Loucy (cell line): ENCODE data around the gene OR10A6.

Experiments used
- H2AFZ ChIP-seq: fragments of 200-600 bp; sonication (generic); 2 replicates; pipeline ENCODE4 v1.6.0; 2016; ENCODE audit warnings: antibody characterized with exemption, mild to moderate bottlenecking, low read length, moderate library complexity
- H3F3A ChIP-seq: fragments of 200-600 bp; 2 replicates; pipeline ENCODE4 v1.6.0; 2016; ENCODE audit warnings: antibody characterized with exemption, low read depth, mild to moderate bottlenecking
- H3K27me3 ChIP-seq: fragments of 200-600 bp; sonication (generic); 2 replicates; pipeline ENCODE4 v1.6.1; 2014; ENCODE audit warnings: low read length, mild to moderate bottlenecking; ENCODE audit not compliant: insufficient read depth, poor library complexity, severe bottlenecking
- H3K36me3 ChIP-seq: fragments of 200-600 bp; sonication (generic); 2 replicates; pipeline ENCODE4 v1.6.1; 2016; ENCODE audit warnings: low read length; ENCODE audit not compliant: insufficient read depth
- H3K4me1 ChIP-seq: fragments of 200-600 bp; sonication (generic); 2 replicates; pipeline ENCODE4 v1.5.1; 2014; ENCODE audit warnings: low read length, mild to moderate bottlenecking; ENCODE audit not compliant: insufficient read depth, poor library complexity, severe bottlenecking
- H3K4me2 ChIP-seq: fragments of 200-600 bp; sonication (generic); 2 replicates; pipeline ENCODE4 v1.6.0; 2014; ENCODE audit warnings: antibody characterized with exemption, low read length, low read depth, mild to moderate bottlenecking; ENCODE audit not compliant: poor library complexity, severe bottlenecking
- H3K4me3 ChIP-seq: fragments of 200-600 bp; sonication (generic); 2 replicates; pipeline ENCODE4 v1.5.1; 2014; ENCODE audit warnings: low read length, mild to moderate bottlenecking, mixed read lengths; ENCODE audit not compliant: poor library complexity, severe bottlenecking
- H3K79me2 ChIP-seq: fragments of 200-600 bp; sonication (generic); 2 replicates; pipeline ENCODE4 v1.6.1; 2014; ENCODE audit warnings: low read length; ENCODE audit not compliant: insufficient read depth
- H3K9ac ChIP-seq: fragments of 200-600 bp; sonication (generic); 2 replicates; pipeline ENCODE4 v1.6.0; 2014; ENCODE audit warnings: mild to moderate bottlenecking, low read depth, low read length, moderate library complexity; ENCODE audit not compliant: poor library complexity, severe bottlenecking
- H3K9me2 ChIP-seq: fragments of 200-600 bp; sonication (generic); replicated peaks from 2 replicates; pipeline ENCODE4 v1.6.1; 2016; ENCODE audit warnings: low read depth, low read length, mixed read lengths
- H3K9me3 ChIP-seq: fragments of 200-600 bp; sonication (generic); 2 replicates; pipeline ENCODE4 v1.6.1; 2014; ENCODE audit warnings: mild to moderate bottlenecking, antibody characterized with exemption, low read length, low read depth; ENCODE audit not compliant: insufficient read depth
- H4K20me1 ChIP-seq: fragments of 200-600 bp; sonication (generic); 2 replicates; pipeline ENCODE4 v1.6.0; 2014; ENCODE audit warnings: antibody characterized with exemption, low read length, mild to moderate bottlenecking; ENCODE audit not compliant: insufficient read depth, poor library complexity, severe bottlenecking
- CTCF ChIP-seq: fragments of 200-600 bp; sonication (generic); conservative IDR thresholded peaks from 2 replicates; pipeline ENCODE4 v1.5.1; 2014; ENCODE audit warnings: mild to moderate bottlenecking, antibody characterized with exemption, low read length
- EZH2phosphoT487 ChIP-seq: fragments of 200-600 bp; IDR thresholded peaks from 2 replicates; pipeline ENCODE4 v1.6.1; 2018; ENCODE audit warnings: antibody characterized with exemption, mild to moderate bottlenecking, moderate library complexity, borderline replicate concordance

Gene OR10A6

GRCh38 chr11:7911011-7911410 is 20.1 kb downstream of the OR10A6 start:
- Histone ChIP-seq H3K27me3 (no peaks in the 10 kb centered on the region), H3K9me2 (no peaks in the 10 kb centered on the region), H2AFZ (no peak overlapping the region), H3K9me3 (no peaks in the 10 kb centered on the region), H3K4me2 (no peak overlapping the region), H4K20me1 (no peaks in the 10 kb centered on the region), H3K79me2 (no peaks in the 10 kb centered on the region), H3K4me1 (peaks cover 5% of the 10 kb centered on the region), H3K9ac (no peak overlapping the region), H3K36me3 (no peaks in the 10 kb centered on the region), H3K4me3 (no peak overlapping the region), H3F3A (no peaks in the 10 kb centered on the region)
- TF ChIP-seq CTCF: no peak
- TF ChIP-seq EZH2phosphoT487: no peak

GRCh38 chr11:7910286-7910788 is 20.7 kb downstream of the OR10A6 start:
- Histone ChIP-seq H4K20me1 (no peaks in the 10 kb centered on the region), H3K79me2 (no peaks in the 10 kb centered on the region), H3K9me3 (no peaks in the 10 kb centered on the region), H3K4me1 (peaks cover 10% of the 10 kb centered on the region), H3K36me3 (no peaks in the 10 kb centered on the region), H3K4me3 (no peak overlapping the region), H3K9ac (no peak overlapping the region), H2AFZ (no peak overlapping the region), H3K9me2 (no peaks in the 10 kb centered on the region), H3K27me3 (no peaks in the 10 kb centered on the region), H3K4me2 (no peak overlapping the region), H3F3A (no peaks in the 10 kb centered on the region)
- TF ChIP-seq CTCF (no peak), EZH2phosphoT487 (no peak)

GRCh38 chr11:7909585-7910285 is 21.3 kb downstream of the OR10A6 start:
- Histone ChIP-seq H3K9me3 (no peaks in the 10 kb centered on the region), H3K4me1 (peaks cover 12% of the 10 kb centered on the region), H4K20me1 (no peaks in the 10 kb centered on the region), H3K9me2 (no peaks in the 10 kb centered on the region), H3F3A (no peaks in the 10 kb centered on the region), H3K9ac (no peak overlapping the region), H3K27me3 (no peaks in the 10 kb centered on the region), H3K36me3 (no peaks in the 10 kb centered on the region), H2AFZ (no peak overlapping the region), H3K4me3 (no peak overlapping the region), H3K4me2 (no peak overlapping the region), H3K79me2 (no peaks in the 10 kb centered on the region)
- TF ChIP-seq CTCF (no peak), EZH2phosphoT487 (no peak)
